GM19193 (cell line): ENCODE measurements around the gene ERCC1.

Experiments
- POLR2A ChIP-seq: IDR thresholded peaks from 4 replicates; pipeline ENCODE4 v1.6.1; 2011; ENCODE audit not compliant: insufficient read depth, insufficient read length; ENCODE audit errors: extremely low read depth

Gene ERCC1

GRCh38 chr19:45464274-45464673 is 40.6 kb upstream of the ERCC1 start:
- TF ChIP-seq POLR2A = no peak

GRCh38 chr19:45463241-45463640 is 39.5 kb upstream of the ERCC1 start:
- TF ChIP-seq POLR2A = no peak

- no peak for TF ChIP-seq POLR2A
These were observed 38.5 kb upstream of the ERCC1 start for GRCh38 chr19:45462174-45462573.

GRCh38 chr19:45460807-45461347 is 37.2 kb upstream of the ERCC1 start:
- no peak for TF ChIP-seq POLR2A

- TF ChIP-seq POLR2A = no peak
These were observed 34.1 kb upstream of the ERCC1 start for GRCh38 chr19:45457776-45458175.

- no peak for TF ChIP-seq POLR2A
These were observed 32.7 kb upstream of the ERCC1 start for GRCh38 chr19:45456500-45456815.

- TF ChIP-seq POLR2A = no peak
These were observed 32.2 kb upstream of the ERCC1 start for GRCh38 chr19:45455707-45456499.

- TF ChIP-seq POLR2A = no peak
These were observed 28.2 kb upstream of the ERCC1 start for GRCh38 chr19:45451850-45452387.

GRCh38 chr19:45451131-45451849 is 27.6 kb upstream of the ERCC1 start:
- no peak for TF ChIP-seq POLR2A

GRCh38 chr19:45450012-45450333 is 26.3 kb upstream of the ERCC1 start:
- TF ChIP-seq POLR2A = no peak

- no peak for TF ChIP-seq POLR2A
These were observed 25.2 kb upstream of the ERCC1 start for GRCh38 chr19:45448887-45449299.

GRCh38 chr19:45448425-45448756 is 24.7 kb upstream of the ERCC1 start:
- no peak for TF ChIP-seq POLR2A

GRCh38 chr19:45446944-45447343 is 23.2 kb upstream of the ERCC1 start:
- TF ChIP-seq POLR2A = no peak

- no peak for TF ChIP-seq POLR2A
These were observed 22.6 kb upstream of the ERCC1 start for GRCh38 chr19:45446295-45446694.

- no peak for TF ChIP-seq POLR2A
These were observed 21.4 kb upstream of the ERCC1 start for GRCh38 chr19:45445139-45445538.
